Panc1 (cell line): Measurements from ENCODE around the gene POLR1H. TPM values are rescaled to one million over a fixed set of nuclear protein-coding genes. Genes with fewer than 3 reads are reported as not detected.
"Not testable (repeated sequence)": the region's sequence is repeated elsewhere in the genome, so short reads cannot be mapped to it uniquely, and the experiment has no call there.

ENCODE experiments used
- ATAC-seq: fragments of 200-7000 bp; cut with Tn5 transposase; 2 replicates; pipeline ENCODE4 v1.9.1; 2020; ENCODE audit warnings: mild to moderate bottlenecking, moderate library complexity
- BruUV-seq: library from RNA; stranded (reverse); fragments of 400-500 nt; replicated peaks from 2 replicates; lab custom pipeline; 2021; lab: Mats Ljungman, UMichigan
- CTCF ChIA-PET: fragments of 300-600 bp; sonication (Branson Sonifier 250); formaldehyde crosslinking; loops from one replicate; lab custom pipeline; 2022; ENCODE audit warnings: antibody characterized with exemption; lab: Charles Lee
- POLR2A ChIA-PET: fragments of 300-600 bp; sonication (Branson Sonifier 250); formaldehyde crosslinking; loops from one replicate; lab custom pipeline; 2022; ENCODE audit warnings: antibody characterized with exemption; lab: Charles Lee
- DNase-seq: peaks from one replicate; pipeline ENCODE4 v3.0.0-alpha.2; 2010; ENCODE audit warnings: low read depth, low spot score
- H3K27ac ChIP-seq: 2 replicates; pipeline ENCODE4 v1.5.1; 2011; ENCODE audit warnings: mild to moderate bottlenecking, low read length, inconsistent platforms
- H3K27me3 ChIP-seq: fragments of 200-500 bp; sonication (Bioruptor generic); 2 replicates; pipeline ENCODE4 v1.6.0; 2014; ENCODE audit warnings: low read length, inconsistent platforms; ENCODE audit not compliant: control insufficient read depth, insufficient read depth
- H3K36me3 ChIP-seq: fragments of 200-500 bp; sonication (Bioruptor generic); 2 replicates; pipeline ENCODE4 v1.5.1; 2014; ENCODE audit warnings: inconsistent platforms, mild to moderate bottlenecking, low read length, moderate library complexity; ENCODE audit not compliant: control insufficient read depth, insufficient read depth
- H3K4me1 ChIP-seq: 2 replicates; pipeline ENCODE4 v1.5.1; 2011; ENCODE audit warnings: inconsistent platforms, mild to moderate bottlenecking, low read length, moderate library complexity; ENCODE audit not compliant: control insufficient read depth, insufficient read depth
- H3K4me3 ChIP-seq, 2 experiments: 2 replicates each; pipeline ENCODE4 v1.5.1; 2011 to 2012; ENCODE audit warnings: low read depth in 2 of 2, low read length in 2 of 2, mild to moderate bottlenecking in 2 of 2, inconsistent platforms in 1 of 2, moderate library complexity in 1 of 2
- H3K9me3 ChIP-seq: fragments of 200-500 bp; sonication (Bioruptor generic); 2 replicates; pipeline ENCODE4 v1.5.1; 2014; ENCODE audit warnings: low read depth, mild to moderate bottlenecking, inconsistent platforms, low read length, moderate library complexity; ENCODE audit not compliant: control insufficient read depth, insufficient read depth
- CTCF ChIP-seq: fragments of 450-650 bp; IDR thresholded peaks from 2 replicates; pipeline ENCODE4 v1.5.1; 2017; ENCODE audit warnings: mild to moderate bottlenecking
- POLR2AphosphoS5 ChIP-seq: IDR thresholded peaks from 2 replicates; pipeline ENCODE4 v1.6.1; 2012; ENCODE audit warnings: mild to moderate bottlenecking, low read depth, low read length, moderate library complexity
- REST ChIP-seq, 2 experiments: IDR thresholded peaks; 2 replicates each; pipeline ENCODE4 v1.6.1; 2011 to 2012; ENCODE audit warnings: low read depth in 2 of 2, control low read depth in 1 of 2, low read length in 1 of 2, mild to moderate bottlenecking in 1 of 2, moderate library complexity in 1 of 2; ENCODE audit not compliant: insufficient read depth in 1 of 2
- SIN3A ChIP-seq: IDR thresholded peaks from 2 replicates; pipeline ENCODE4 v1.6.1; 2012; ENCODE audit warnings: low read depth, mild to moderate bottlenecking, low read length, moderate library complexity, borderline replicate concordance; ENCODE audit not compliant: insufficient read depth
- TCF7L2 ChIP-seq: IDR thresholded peaks from 2 replicates; pipeline ENCODE4 v1.6.1; 2011; ENCODE audit warnings: mild to moderate bottlenecking, low read depth, low read length, inconsistent platforms
- in situ Hi-C: cut with HindIII; loops from 2 replicates; pipeline ENCODE4 v1.10.0; 2016; ENCODE audit warnings: low sequenced_read_pairs, low pct_unique_long_range_greater_than_20kb
- intact Hi-C: fragments of 100-400 bp; cut with micrococcal nuclease; formaldehyde crosslinking; loops from one replicate; pipeline ENCODE4 v1.10.0; 2022; ENCODE audit not compliant: unreplicated experiment
- total RNA-seq: library from RNA; stranded (reverse); gene quantifications from one replicate; pipeline ENCODE4 v1.2.1, GENCODE V29; 2021; ENCODE audit not compliant: unreplicated experiment

POLR1H gene
- total RNA-seq, 1 experiment from 2014 or later = 24.9 TPM

- ATAC-seq (no peak), DNase-seq (no peak)
- Histone ChIP-seq H3K27ac (no peak overlapping the region), H3K27me3 (no peaks in the 10 kb centered on the region), H3K4me3 (no peak overlapping the region), H3K36me3 (no peaks in the 10 kb centered on the region), H3K9me3 (no peaks in the 10 kb centered on the region), H3K4me1 (no peaks in the 10 kb centered on the region)
- intact Hi-C loops = no loop called here
- in situ Hi-C loops = no loop called here
- CTCF ChIA-PET = no interaction called here
- no TSS peak for BruUV-seq
- POLR2A ChIA-PET = no interaction called here
- TF ChIP-seq REST (IDR thresholded peaks at IDR 0.05; ENCODE audit: insufficient read depth in 1 of 2, low read depth in 2 of 2, low read length in 1 of 2) (no peak), CTCF (no peak), POLR2AphosphoS5 (no peak), TCF7L2 (no peak), SIN3A (no peak)
These were observed 31.5 kb upstream of the POLR1H start for GRCh38 chr6:30029588-30029987.

- ATAC-seq = no peak
- Histone ChIP-seq H3K36me3 (no peaks in the 10 kb centered on the region), H3K27ac (no peak overlapping the region), H3K4me3 (no peak overlapping the region), H3K4me1 (no peaks in the 10 kb centered on the region), H3K9me3 (no peaks in the 10 kb centered on the region), H3K27me3 (no peaks in the 10 kb centered on the region)
- DNase-seq = no peak
- intact Hi-C loops (no loop called here), in situ Hi-C loops (no loop called here)
- CTCF ChIA-PET = no interaction called here
- no peak for TF ChIP-seq TCF7L2
- TF ChIP-seq SIN3A = no peak
- no peak for TF ChIP-seq POLR2AphosphoS5
- TF ChIP-seq REST (IDR thresholded peaks at IDR 0.05; ENCODE audit: insufficient read depth in 1 of 2, low read depth in 2 of 2, low read length in 1 of 2) = no peak
- TF ChIP-seq CTCF = no peak
- no TSS peak for BruUV-seq
- POLR2A ChIA-PET = no interaction called here
These were observed 29.7 kb upstream of the POLR1H start for GRCh38 chr6:30031381-30031780.

DNA sequence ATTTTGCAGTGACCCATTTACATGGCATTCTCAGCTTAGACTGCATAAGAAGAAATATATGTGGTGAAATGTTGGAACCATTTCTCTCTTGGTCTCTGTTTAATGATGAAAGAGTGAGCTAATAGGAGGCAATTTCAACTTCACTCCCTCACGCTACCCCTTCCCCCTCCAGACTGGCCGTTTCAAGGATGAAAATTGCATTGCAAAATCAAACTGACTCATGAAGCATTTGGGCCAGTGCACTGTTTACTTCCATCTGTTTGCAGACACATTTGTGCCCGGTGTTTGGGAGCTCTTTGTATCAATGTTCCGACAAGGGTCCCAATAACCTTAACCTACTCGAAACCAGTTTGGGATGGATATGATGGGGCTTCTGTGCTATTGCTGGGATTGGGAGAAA lies 27.6 kb upstream of the POLR1H start:
- not testable (repeated sequence) for ATAC-seq

More for the DNA sequence above, 27.6 kb upstream of the POLR1H start:
- POLR2A ChIA-PET, H3K36me3 ChIP-seq, H3K4me3 ChIP-seq, H3K9me3 ChIP-seq, intact Hi-C loops, H3K27me3 ChIP-seq, in situ Hi-C loops, H3K4me1 ChIP-seq, H3K27ac ChIP-seq, BruUV-seq, DNase-seq, CTCF ChIA-PET: not testable (repeated sequence)
